K562 (cell line): ENCODE data around the gene MAP3K14. TPM values are rescaled to one million over a fixed set of nuclear protein-coding genes. Genes with fewer than 3 reads are reported as not detected.

ENCODE experiments used
- ATAC-seq: fragments of 200-7000 bp; cut with Tn5 transposase; 3 replicates; pipeline ENCODE4 v1.9.1; 2020; ENCODE audit warnings: moderate library complexity
- BruUV-seq: library from RNA; stranded (reverse); fragments of 400-500 nt; replicated peaks from 2 replicates; lab custom pipeline; 2021; lab: Mats Ljungman, UMichigan
- CTCF ChIA-PET: fragments of 300-600 bp; formaldehyde crosslinking; extraction: SDS; loops from one replicate; lab custom pipeline; 2021; ENCODE audit warnings: low intra/inter-chr PET ratio; lab: Yijun Ruan, JAX
- POLR2A ChIA-PET: fragments of 300-600, 350-650 bp; sonication (Branson Sonifier 250); formaldehyde crosslinking; extraction: SDS; loops from one replicate; lab custom pipeline; 2021; ENCODE audit warnings: antibody characterized with exemption, inconsistent platforms; lab: Yijun Ruan, JAX
- DNase-seq, 4 experiments: peaks; one replicate each; pipeline versions ENCODE4 v3.0.0 to v3.0.0-alpha.2; 2011 to 2018; ENCODE audit warnings: low spot score in 3 of 4, mixed read lengths in 3 of 4; ENCODE audit errors: extremely low read depth in 1 of 4
- FAIRE-seq: peaks from 2 replicates; lab custom pipeline; 2011; peaks lifted over from hg19 to GRCh38; lab: Jason Lieb, UNC
- H2AFZ ChIP-seq: 2 replicates; pipeline ENCODE4 v1.6.0; 2011; ENCODE audit warnings: low read depth, low read length, control low read depth, inconsistent platforms
- H3K27ac ChIP-seq: fragments of 200-600 bp; 3 replicates; pipeline ENCODE4 v1.8.0; 2011; ENCODE audit warnings: low read depth, mild to moderate bottlenecking, control low read depth, inconsistent platforms, low read length, moderate library complexity, mixed read lengths; ENCODE audit errors: extremely low read depth
- H3K27me3 ChIP-seq, 2 experiments: fragments of 300-600 bp in 1 of 2; 2 replicates in 1 of 2; 3 replicates in 1 of 2; pipeline versions ENCODE4 v1.6.0 to v1.8.0; 2011; ENCODE audit warnings: inconsistent platforms in 2 of 2, low read length in 2 of 2, mild to moderate bottlenecking in 1 of 2, mixed read lengths in 1 of 2, moderate library complexity in 1 of 2; ENCODE audit not compliant: control insufficient read depth in 2 of 2, insufficient read depth in 2 of 2
- H3K36me3 ChIP-seq: fragments of 300-600 bp; 3 replicates; pipeline ENCODE4 v1.8.0; 2011; ENCODE audit warnings: mild to moderate bottlenecking, low read length, inconsistent platforms; ENCODE audit not compliant: control insufficient read depth, insufficient read depth
- H3K4me1 ChIP-seq, 2 experiments: fragments of 200-600 bp in 1 of 2; replicated peaks in 1 of 2; 2 replicates in 1 of 2; 3 replicates in 1 of 2; pipeline versions ENCODE4 v1.5.1 to v1.8.0; 2011; ENCODE audit warnings: inconsistent platforms in 2 of 2, low read length in 2 of 2, mild to moderate bottlenecking in 1 of 2, mixed read lengths in 1 of 2, moderate library complexity in 1 of 2; ENCODE audit not compliant: control insufficient read depth in 2 of 2, insufficient read depth in 2 of 2
- H3K4me2 ChIP-seq: 2 replicates; pipeline ENCODE4 v1.6.1; 2011; ENCODE audit warnings: low read length, control low read depth, inconsistent platforms, mixed read lengths; ENCODE audit not compliant: insufficient read depth
- H3K4me3 ChIP-seq: fragments of 200-600 bp; sonication (generic), shearing (Covaris generic); 2 replicates; pipeline ENCODE4 v1.5.1; 2016; ENCODE audit warnings: control low read depth, inconsistent platforms
- H3K79me2 ChIP-seq: fragments of 200-600 bp; 3 replicates; pipeline ENCODE4 v1.8.0; 2011; ENCODE audit warnings: low read length, inconsistent platforms; ENCODE audit not compliant: control insufficient read depth, insufficient read depth
- H3K9ac ChIP-seq, 2 experiments: 2 replicates each; pipeline versions ENCODE4 v1.6.0 to v1.6.1; 2011; ENCODE audit warnings: low read depth in 2 of 2, low read length in 2 of 2, control low read depth in 1 of 2, inconsistent platforms in 1 of 2, mild to moderate bottlenecking in 1 of 2, mixed read lengths in 1 of 2; ENCODE audit not compliant: insufficient read depth in 1 of 2
- H3K9me1 ChIP-seq: one replicate; pipeline ENCODE4 v1.6.0; 2011; ENCODE audit warnings: inconsistent platforms, mild to moderate bottlenecking, low read length, moderate library complexity; ENCODE audit not compliant: control insufficient read depth, insufficient read depth
- H3K9me3 ChIP-seq: replicated peaks from 2 replicates; pipeline ENCODE4 v1.5.1; 2011; ENCODE audit warnings: low read depth, low read length, inconsistent platforms; ENCODE audit not compliant: control insufficient read depth, insufficient read depth
- H4K20me1 ChIP-seq: replicated peaks from 2 replicates; pipeline ENCODE4 v1.6.1; 2011; ENCODE audit warnings: low read length, inconsistent platforms, mixed read lengths; ENCODE audit not compliant: control insufficient read depth, insufficient read depth
- EP400 ChIP-seq: fragments of 450-650 bp; IDR thresholded peaks from 2 replicates; pipeline ENCODE4 v1.6.1; 2017; ENCODE audit warnings: antibody characterized with exemption, mild to moderate bottlenecking, moderate library complexity
- PHB ChIP-seq: fragments of 250-450 bp; sonication (Bioruptor Pico); IDR thresholded peaks from 2 replicates; pipeline ENCODE4 v1.5.0; 2021
- POLR2G ChIP-seq: fragments of 200-400 bp; formaldehyde crosslinking; IDR thresholded peaks from 2 replicates; pipeline ENCODE4 v1.6.1; 2017; ENCODE audit warnings: low read depth, mild to moderate bottlenecking, antibody characterized with exemption, low read length, moderate library complexity
- PRDM10 ChIP-seq: fragments of 450-650 bp; IDR thresholded peaks from 2 replicates; pipeline ENCODE4 v1.6.1; 2018; ENCODE audit not compliant: partially characterized antibody
- TAF1 ChIP-seq: IDR thresholded peaks from 2 replicates; pipeline ENCODE4 v1.6.1; 2011; ENCODE audit warnings: mild to moderate bottlenecking, low read length, moderate library complexity; ENCODE audit not compliant: insufficient read depth, control insufficient read depth, severe bottlenecking; ENCODE audit errors: extremely low read depth
- ZKSCAN8 ChIP-seq: fragments of 200-800 bp; sonication (Bioruptor generic); IDR thresholded peaks from 2 replicates; pipeline ENCODE4 v1.6.1; 2016; ENCODE audit warnings: missing genetic modification characterization, missing compliant biosample characterization
- WGBS: fragments of 100-300 bp; shearing (Covaris generic); methylation state at CpG from one replicate; pipeline ENCODE4 v1.1.6; 2016; ENCODE audit warnings: low coverage, mixed read lengths; ENCODE audit not compliant: insufficient coverage; ENCODE audit errors: missing lambda C conversion rate; 5-methylcytosine and 5-hydroxymethylcytosine counted together
- in situ Hi-C: fragments of 300-500 bp; cut with MboI; formaldehyde crosslinking; loops from 4 replicates; pipeline ENCODE4 v1.15.0; 2018; ENCODE audit warnings: inconsistent platforms, mixed read lengths
- intact Hi-C: fragments of 100-400 bp; cut with micrococcal nuclease; formaldehyde crosslinking; loops from 2 replicates; pipeline ENCODE4 v1.14.2; 2022
- polyA plus RNA-seq, 8 experiments: library from polyadenylated mRNA; depleted of rRNA in 4 of 8; stranded (reverse) in 5 of 8; unstranded in 3 of 8; fragments of >200 nt; fragmentation: Nextera tagmentation in 2 of 8; fragmentation: Illumina TruSeq in 1 of 8; extraction: Ambion mirVana in 2 of 8; extraction: Trizol in 1 of 8; gene quantifications; 2 replicates each; pipeline versions ENCODE4 v1.2.1 to v1.2.3, GENCODE V29; 2011 to 2014; ENCODE audit warnings: inconsistent platforms in 1 of 8, missing spikeins in 1 of 8
- total RNA-seq, 7 experiments: library from RNA; depleted of rRNA in 6 of 7; stranded (reverse); fragments of >200 nt in 6 of 7; fragmentation: Illumina TruSeq in 2 of 7; extraction: Trizol in 2 of 7; gene quantifications; 2 replicates each; pipeline versions ENCODE4 v1.2.1 to v1.2.3, GENCODE V29; 2011 to 2021; ENCODE audit warnings: low replicate concordance in 1 of 7

MAP3K14 gene
- total and polyA plus RNA-seq, 9 of the 15 experiments (the other 6 are each of a cell fraction or from before 2014, with no cell fraction given), result 0.45 to 8.7 (median 3.2) TPM

GRCh38 chr17:45255358-45255757, 61.5 kb downstream of the MAP3K14 start:
- H3K27ac ChIP-seq, result no peak overlapping the region
- peak; percentile 86 for TF ChIP-seq PRDM10
- TF ChIP-seq ZKSCAN8, result no peak
- no peak for TF ChIP-seq EP400
- TF ChIP-seq TAF1, result no peak
- TF ChIP-seq PHB (CRISPR knock-in tag), result no peak
- TF ChIP-seq POLR2G, result peak; percentile 26; the same call in 1 of the 2 replicates
- peaks cover 43 to 65% of the 10 kb centered on the region in 2 experiments for H3K4me1 ChIP-seq
- H3K9me1 ChIP-seq, result no peaks in the 10 kb centered on the region
- in situ Hi-C loops (no loop called here), intact Hi-C loops (no loop called here)
- 89% methylated on average over 8 of the region's 8 CpGs for WGBS
- ChIA-PET CTCF (no interaction called here), POLR2A (interaction anchor here (0.9 to 2.1 kb wide), 5 partner anchors 10 to 107 kb away, joined by 3 to 5 read pairs (median 5); partner anchors contain the start of gene HEXIM1)
- peaks cover 11% of the 10 kb centered on the region; the same call in 2 of the 3 replicates for H3K79me2 ChIP-seq
- no peak overlapping the region for H3K4me3 ChIP-seq
- H3K27me3 ChIP-seq, result no peaks in the 10 kb centered on the region
- BruUV-seq, result no TSS peak
- ATAC-seq, result no peak
- no peaks in the 10 kb centered on the region for H4K20me1 ChIP-seq
- no peak overlapping the region for H2AFZ ChIP-seq
- FAIRE-seq, result no peak
- DNase-seq, result no peak
- peaks cover 10% of the 10 kb centered on the region; the same call in 2 of the 3 replicates for H3K36me3 ChIP-seq
- H3K4me2 ChIP-seq, result no peak overlapping the region
- peak overlapping the region in 1 of 2 experiments; percentile 62; a peak in 2 of 4 replicates for H3K9ac ChIP-seq
- H3K9me3 ChIP-seq, result no peaks in the 10 kb centered on the region
